IPS-20b (cell line): ENCODE measurements around the gene C1orf56.

Experiments
- H3K27ac ChIP-seq: one replicate; pipeline ENCODE4 v1.5.1; 2013; ENCODE audit warnings: low read length
- H3K27me3 ChIP-seq: 2 replicates; pipeline ENCODE4 v1.6.1; 2013; ENCODE audit warnings: mild to moderate bottlenecking, low read length, inconsistent platforms; ENCODE audit not compliant: insufficient read depth
- H3K36me3 ChIP-seq: 2 replicates; pipeline ENCODE4 v1.6.1; 2013; ENCODE audit warnings: low read depth, mild to moderate bottlenecking, inconsistent platforms, low read length, moderate library complexity; ENCODE audit not compliant: insufficient read depth
- H3K4me1 ChIP-seq: 2 replicates; pipeline ENCODE4 v1.6.1; 2013; ENCODE audit warnings: mild to moderate bottlenecking, control low read depth, inconsistent platforms, low read length, moderate library complexity; ENCODE audit not compliant: insufficient read depth
- H3K4me3 ChIP-seq: 2 replicates; pipeline ENCODE4 v1.5.1; 2013; ENCODE audit warnings: mild to moderate bottlenecking, low read length, inconsistent platforms
- H3K9ac ChIP-seq: 2 replicates; pipeline ENCODE4 v1.6.1; 2013; ENCODE audit warnings: low read depth, mild to moderate bottlenecking, inconsistent platforms, low read length, moderate library complexity
- H3K9me3 ChIP-seq: 2 replicates; pipeline ENCODE4 v1.6.1; 2013; ENCODE audit warnings: mild to moderate bottlenecking, low read depth, low read length, inconsistent platforms; ENCODE audit not compliant: insufficient read depth

C1orf56 gene

DNA sequence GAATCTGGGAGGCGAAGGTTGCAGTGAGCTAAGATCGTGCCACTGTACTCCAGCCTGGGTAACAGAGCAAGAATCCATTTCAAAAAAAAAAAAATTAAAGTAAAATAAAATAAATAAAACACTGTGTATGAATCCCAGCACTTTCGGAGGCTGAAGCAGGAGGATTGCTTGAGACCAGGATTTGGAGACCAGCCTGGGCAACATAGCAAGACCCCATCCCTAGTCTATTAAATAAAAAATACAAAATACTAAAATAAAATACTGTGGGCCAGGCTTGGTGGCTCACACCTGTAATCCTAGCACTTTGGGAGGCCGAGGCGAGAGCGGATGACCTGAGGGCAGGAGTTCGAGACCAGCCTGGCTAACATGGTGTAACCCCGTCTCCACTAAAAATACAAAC lies 15.4 kb upstream of the C1orf56 start:
- no peaks in the 10 kb centered on the region for H3K27me3 ChIP-seq
- H3K4me1 ChIP-seq: no peaks in the 10 kb centered on the region; the same call in 1 of the 2 replicates
- H3K9me3 ChIP-seq: no peaks in the 10 kb centered on the region
- no peak overlapping the region for H3K4me3 ChIP-seq
- peaks cover 41% of the 10 kb centered on the region for H3K36me3 ChIP-seq
- H3K27ac ChIP-seq: no peak overlapping the region
- no peak overlapping the region for H3K9ac ChIP-seq

DNA sequence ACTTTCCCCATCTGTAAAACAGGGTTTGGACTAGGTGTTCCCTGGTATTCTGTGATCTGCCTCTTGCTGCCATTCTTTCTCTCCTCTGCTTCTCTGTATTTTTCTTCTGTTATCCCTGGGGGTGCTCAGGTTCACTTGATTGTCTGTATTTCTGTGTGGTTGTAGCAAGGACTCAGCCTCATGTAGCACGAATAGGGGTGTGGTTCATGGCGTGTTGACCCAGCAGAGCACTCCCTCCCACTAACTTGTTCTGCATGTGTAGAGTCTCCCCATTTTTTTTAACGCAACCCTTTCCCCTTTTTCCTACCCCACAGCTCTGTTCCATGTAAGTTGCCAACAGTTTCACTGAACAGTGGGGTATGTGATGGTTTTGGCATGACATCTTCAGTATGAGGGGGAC lies 12.4 kb upstream of the C1orf56 start:
- no peak overlapping the region for H3K27ac ChIP-seq
- H3K36me3 ChIP-seq: peaks cover 28% of the 10 kb centered on the region
- H3K4me3 ChIP-seq: no peak overlapping the region

GRCh38 chr1:151036356-151036755 lies 11.2 kb upstream of the C1orf56 start, which contains the start of gene BNIPL:
Gene BNIPL, plus strand, starts transcription at chr1:151036586. Its CDS starts 140 bp downstream, at chr1:151036726.
- peaks cover 3% of the 10 kb centered on the region; the same call in 1 of the 2 replicates for H3K4me1 ChIP-seq
- no peak within 1 kb of the TSS for H3K27ac ChIP-seq
- no peaks in the 10 kb centered on the region for H3K27me3 ChIP-seq
- no peaks in the 10 kb centered on the region for H3K9me3 ChIP-seq
- peak within 1 kb of the TSS; percentile 27; the same call in 1 of the 2 replicates for H3K4me3 ChIP-seq
- H3K9ac ChIP-seq: peak within 1 kb of the TSS; percentile 50; the same call in 1 of the 2 replicates
- H3K36me3 ChIP-seq: peaks cover 18% of the 10 kb centered on the region

More for the DNA sequence above, 12.4 kb upstream of the C1orf56 start:
- Histone ChIP-seq H3K9ac (no peak overlapping the region), H3K4me1 (peaks cover 3% of the 10 kb centered on the region; the same call in 1 of the 2 replicates), H3K27me3 (no peaks in the 10 kb centered on the region), H3K9me3 (no peaks in the 10 kb centered on the region)

GRCh38 chr1:151037032-151037431 lies 10.5 kb upstream of the C1orf56 start:
- H3K27ac ChIP-seq: no peak overlapping the region
- H3K9me3 ChIP-seq: no peaks in the 10 kb centered on the region
- H3K36me3 ChIP-seq: peaks cover 15% of the 10 kb centered on the region
- no peak overlapping the region for H3K4me3 ChIP-seq
- H3K27me3 ChIP-seq: no peaks in the 10 kb centered on the region
- H3K9ac ChIP-seq: no peak overlapping the region
- peaks cover 3% of the 10 kb centered on the region; the same call in 1 of the 2 replicates for H3K4me1 ChIP-seq

GRCh38 chr1:151039521-151039920 lies 8.0 kb upstream of the C1orf56 start:
- Histone ChIP-seq H3K4me3 (no peak overlapping the region), H3K27ac (no peak overlapping the region), H3K36me3 (peaks cover 6% of the 10 kb centered on the region; the same call in 1 of the 2 replicates), H3K9ac (no peak overlapping the region), H3K4me1 (peaks cover 3% of the 10 kb centered on the region; the same call in 1 of the 2 replicates), H3K9me3 (no peaks in the 10 kb centered on the region), H3K27me3 (no peaks in the 10 kb centered on the region)

DNA sequence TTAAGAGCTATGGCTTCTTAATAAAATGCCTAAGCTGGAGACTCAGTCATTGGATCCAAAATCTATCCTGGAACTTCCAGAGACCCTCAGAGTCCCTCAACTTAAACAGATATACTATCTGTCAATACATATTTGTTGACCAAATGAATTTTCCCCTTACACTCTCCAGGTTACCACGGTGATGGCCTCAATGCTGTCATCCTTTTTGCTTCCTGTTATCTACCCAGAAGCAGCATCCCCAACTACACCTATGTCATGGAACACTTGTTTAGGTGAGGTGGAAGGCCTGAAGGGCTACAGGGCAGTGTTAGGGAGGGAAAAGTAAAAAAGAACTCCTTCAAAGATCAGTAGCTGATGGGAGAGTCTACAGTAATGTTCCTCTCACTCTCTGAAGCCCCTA lies 4.4 kb upstream of the C1orf56 start:
- Histone ChIP-seq H3K4me3 (no peak overlapping the region), H3K9me3 (no peaks in the 10 kb centered on the region), H3K36me3 (no peaks in the 10 kb centered on the region), H3K27me3 (no peaks in the 10 kb centered on the region), H3K4me1 (peaks cover 7% of the 10 kb centered on the region; the same call in 1 of the 2 replicates), H3K9ac (no peak overlapping the region), H3K27ac (no peak overlapping the region)

DNA sequence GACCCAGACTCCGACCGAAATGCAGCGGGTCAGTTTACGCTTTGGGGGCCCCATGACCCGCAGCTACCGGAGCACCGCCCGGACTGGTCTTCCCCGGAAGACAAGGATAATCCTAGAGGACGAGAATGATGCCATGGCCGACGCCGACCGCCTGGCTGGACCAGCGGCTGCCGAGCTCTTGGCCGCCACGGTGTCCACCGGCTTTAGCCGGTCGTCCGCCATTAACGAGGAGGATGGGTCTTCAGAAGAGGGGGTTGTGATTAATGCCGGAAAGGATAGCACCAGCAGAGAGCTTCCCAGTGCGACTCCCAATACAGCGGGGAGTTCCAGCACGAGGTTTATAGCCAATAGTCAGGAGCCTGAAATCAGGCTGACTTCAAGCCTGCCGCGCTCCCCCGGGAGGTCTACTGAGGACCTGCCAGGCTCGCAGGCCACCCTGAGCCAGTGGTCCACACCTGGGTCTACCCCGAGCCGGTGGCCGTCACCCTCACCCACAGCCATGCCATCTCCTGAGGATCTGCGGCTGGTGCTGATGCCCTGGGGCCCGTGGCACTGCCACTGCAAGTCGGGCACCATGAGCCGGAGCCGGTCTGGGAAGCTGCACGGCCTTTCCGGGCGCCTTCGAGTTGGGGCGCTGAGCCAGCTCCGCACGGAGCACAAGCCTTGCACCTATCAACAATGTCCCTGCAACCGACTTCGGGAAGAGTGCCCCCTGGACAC lies 534 bp downstream of the C1orf56 start:
- H3K9ac ChIP-seq: peak overlapping the region; percentile 92
- H3K4me1 ChIP-seq: peaks cover 4% of the 10 kb centered on the region; the same call in 1 of the 2 replicates
- peaks cover 21% of the 10 kb centered on the region for H3K36me3 ChIP-seq
- H3K27me3 ChIP-seq: no peaks in the 10 kb centered on the region
- H3K4me3 ChIP-seq: peak overlapping the region; percentile 90
- no peaks in the 10 kb centered on the region for H3K9me3 ChIP-seq
- peak overlapping the region; percentile 57 for H3K27ac ChIP-seq

DNA sequence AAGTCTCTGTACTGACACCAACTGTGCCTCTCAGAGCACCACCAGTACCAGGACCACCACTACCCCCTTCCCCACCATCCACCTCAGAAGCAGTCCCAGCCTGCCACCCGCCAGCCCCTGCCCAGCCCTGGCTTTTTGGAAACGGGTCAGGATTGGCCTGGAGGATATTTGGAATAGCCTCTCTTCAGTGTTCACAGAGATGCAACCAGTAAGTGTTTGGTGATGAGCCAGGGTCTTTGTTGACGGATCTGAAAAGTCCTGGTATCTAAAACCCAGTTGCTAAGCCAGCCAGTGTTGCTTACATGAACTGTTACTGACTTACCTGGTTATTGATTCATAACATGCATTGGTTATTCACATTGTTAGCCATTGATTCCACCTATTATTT lies 1.1 kb downstream of the C1orf56 start:
- H3K27me3 ChIP-seq: no peaks in the 10 kb centered on the region
- H3K4me3 ChIP-seq: peak overlapping the region; percentile 90
- no peaks in the 10 kb centered on the region for H3K9me3 ChIP-seq
- H3K4me1 ChIP-seq: peaks cover 4% of the 10 kb centered on the region; the same call in 1 of the 2 replicates
- H3K27ac ChIP-seq: no peak overlapping the region
- H3K9ac ChIP-seq: peak overlapping the region; percentile 92; the same call in 1 of the 2 replicates
- H3K36me3 ChIP-seq: peaks cover 27% of the 10 kb centered on the region

GRCh38 chr1:151049458-151049857 lies 1.9 kb downstream of the C1orf56 start:
- Histone ChIP-seq H3K4me1 (peaks cover 4% of the 10 kb centered on the region; the same call in 1 of the 2 replicates), H3K27ac (no peak overlapping the region), H3K9me3 (no peaks in the 10 kb centered on the region), H3K4me3 (no peak overlapping the region), H3K9ac (no peak overlapping the region), H3K36me3 (peaks cover 35% of the 10 kb centered on the region), H3K27me3 (no peaks in the 10 kb centered on the region)

GRCh38 chr1:151050051-151050688 lies 2.6 kb downstream of the C1orf56 start:
- no peak overlapping the region for H3K4me3 ChIP-seq
- H3K27ac ChIP-seq: no peak overlapping the region
- H3K9ac ChIP-seq: no peak overlapping the region
- peaks cover 4% of the 10 kb centered on the region; the same call in 1 of the 2 replicates for H3K4me1 ChIP-seq
- peaks cover 42% of the 10 kb centered on the region for H3K36me3 ChIP-seq
- H3K27me3 ChIP-seq: no peaks in the 10 kb centered on the region
- H3K9me3 ChIP-seq: no peaks in the 10 kb centered on the region

- no peak overlapping the region for H3K27ac ChIP-seq
- H3K27me3 ChIP-seq: no peaks in the 10 kb centered on the region
- peaks cover 4% of the 10 kb centered on the region; the same call in 1 of the 2 replicates for H3K4me1 ChIP-seq
- H3K9me3 ChIP-seq: no peaks in the 10 kb centered on the region
- no peak overlapping the region for H3K4me3 ChIP-seq
- H3K36me3 ChIP-seq: peaks cover 55% of the 10 kb centered on the region
- H3K9ac ChIP-seq: no peak overlapping the region
These were observed 3.9 kb downstream of the C1orf56 start for GRCh38 chr1:151051356-151052009.
